K562 (cell line): ENCODE measurements around the gene EXTL1. TPM values are rescaled to one million over a fixed set of nuclear protein-coding genes. Genes with fewer than 3 reads are reported as not detected.

ENCODE experiments used
- BDP1 ChIP-seq: IDR thresholded peaks from 3 replicates; pipeline ENCODE4 v1.6.1; 2011; ENCODE audit not compliant: insufficient read length, insufficient read depth
- DMBX1 ChIP-seq: fragments of 250-450 bp; sonication (Bioruptor Pico); IDR thresholded peaks from 2 replicates; pipeline ENCODE4 v1.8.0; 2022; ENCODE audit warnings: inconsistent platforms, mild to moderate bottlenecking, moderate library complexity, borderline replicate concordance
- ELF4 ChIP-seq: fragments of 450-650 bp; formaldehyde crosslinking; IDR thresholded peaks from 2 replicates; pipeline ENCODE4 v1.4.0; 2022; ENCODE audit warnings: missing genetic modification characterization
- FOXK2 ChIP-seq, 2 experiments: fragments of 450-650 bp; IDR thresholded peaks in 1 of 2; conservative IDR thresholded peaks in 1 of 2; 2 replicates each; pipeline ENCODE4 v1.6.1; 2016; ENCODE audit warnings: low read depth in 2 of 2, mild to moderate bottlenecking in 1 of 2
- KLF10 ChIP-seq: fragments of 250-450 bp; sonication (Bioruptor Pico); IDR thresholded peaks from 2 replicates; pipeline ENCODE4 v1.6.1; 2021; ENCODE audit warnings: matching md5 sums
- MECOM ChIP-seq: fragments of 250-450 bp; sonication (Bioruptor Pico); IDR thresholded peaks from 2 replicates; pipeline ENCODE4 v1.8.0; 2022; ENCODE audit warnings: inconsistent platforms
- NFATC3 ChIP-seq: fragments of 450-650 bp; IDR thresholded peaks from 2 replicates; pipeline ENCODE4 v1.6.1; 2017; ENCODE audit warnings: mild to moderate bottlenecking
- NFYB ChIP-seq: IDR thresholded peaks from 2 replicates; pipeline ENCODE4 v1.6.1; 2011; ENCODE audit warnings: mild to moderate bottlenecking, moderate library complexity; ENCODE audit not compliant: insufficient read length; ENCODE audit errors: extremely low read depth
- NR3C1 ChIP-seq: sonication (generic); formaldehyde crosslinking; IDR thresholded peaks from 2 replicates; pipeline ENCODE4 v1.8.1; 2022; ENCODE audit warnings: missing genetic modification reagents
- PURB ChIP-seq: sonication (generic); formaldehyde crosslinking; IDR thresholded peaks from 2 replicates; pipeline ENCODE4 v1.9.0; 2021; ENCODE audit warnings: low read depth, mild to moderate bottlenecking, missing genetic modification reagents
- RBM22 ChIP-seq: fragments of 200-400 bp; formaldehyde crosslinking; IDR thresholded peaks from 2 replicates; pipeline ENCODE4 v1.6.1; 2018; ENCODE audit warnings: low read length, low read depth; ENCODE audit not compliant: poor library complexity, severe bottlenecking
- TEAD1 ChIP-seq, 2 experiments: fragments of 450-650 bp in 1 of 2; sonication (generic) in 1 of 2; formaldehyde crosslinking; IDR thresholded peaks; 2 replicates each; pipeline versions ENCODE4 v1.4.0 to v1.8.0; 2020 to 2022; ENCODE audit warnings: mild to moderate bottlenecking in 2 of 2, missing genetic modification reagents in 1 of 2
- THRAP3 ChIP-seq: fragments of 450-650 bp; IDR thresholded peaks from 2 replicates; pipeline ENCODE4 v1.6.1; 2016; ENCODE audit warnings: mild to moderate bottlenecking, inconsistent platforms, borderline replicate concordance
- polyA plus RNA-seq, 8 experiments: library from polyadenylated mRNA; depleted of rRNA in 4 of 8; stranded (reverse) in 5 of 8; unstranded in 3 of 8; fragments of >200 nt; fragmentation: Nextera tagmentation in 2 of 8; fragmentation: Illumina TruSeq in 1 of 8; extraction: Ambion mirVana in 2 of 8; extraction: Trizol in 1 of 8; gene quantifications; 2 replicates each; pipeline versions ENCODE4 v1.2.1 to v1.2.3, GENCODE V29; 2011 to 2014; ENCODE audit warnings: inconsistent platforms in 1 of 8, missing spikeins in 1 of 8
- total RNA-seq, 7 experiments: library from RNA; depleted of rRNA in 6 of 7; stranded (reverse); fragments of >200 nt in 6 of 7; fragmentation: Illumina TruSeq in 2 of 7; extraction: Trizol in 2 of 7; gene quantifications; 2 replicates each; pipeline versions ENCODE4 v1.2.1 to v1.2.3, GENCODE V29; 2011 to 2021; ENCODE audit warnings: low replicate concordance in 1 of 7
- TF ChIP-seq, protein P1 (sequence below): IDR thresholded peaks from 2 replicates; pipeline ENCODE4 v1.6.1; 2011; ENCODE audit warnings: borderline replicate concordance, low read depth, mild to moderate bottlenecking, moderate library complexity, low read length; ENCODE audit not compliant: insufficient read depth, poor library complexity, severe bottlenecking
- TF ChIP-seq, protein P2 (sequence below): sonication (generic); formaldehyde crosslinking; IDR thresholded peaks from 2 replicates; pipeline ENCODE4 v1.8.0; 2023; ENCODE audit warnings: missing genetic modification reagents, mild to moderate bottlenecking, borderline replicate concordance
- TF ChIP-seq, protein P3 (sequence below), 2 experiments: fragments of 450-650 bp in 1 of 2; sonication (generic) in 1 of 2; formaldehyde crosslinking in 1 of 2; IDR thresholded peaks in 1 of 2; conservative IDR thresholded peaks in 1 of 2; 2 replicates each; pipeline versions ENCODE4 v1.6.1 to v1.8.1; 2016 to 2023; ENCODE audit warnings: mild to moderate bottlenecking in 2 of 2, moderate library complexity in 2 of 2, inconsistent platforms in 1 of 2, missing genetic modification reagents in 1 of 2

EXTL1 gene
- total and polyA plus RNA-seq, 9 of the 15 experiments (the other 6 are each of a cell fraction or from before 2014, with no cell fraction given), result 0.04 to 0.23 (median 0.08) TPM; not detected in 3

DNA sequence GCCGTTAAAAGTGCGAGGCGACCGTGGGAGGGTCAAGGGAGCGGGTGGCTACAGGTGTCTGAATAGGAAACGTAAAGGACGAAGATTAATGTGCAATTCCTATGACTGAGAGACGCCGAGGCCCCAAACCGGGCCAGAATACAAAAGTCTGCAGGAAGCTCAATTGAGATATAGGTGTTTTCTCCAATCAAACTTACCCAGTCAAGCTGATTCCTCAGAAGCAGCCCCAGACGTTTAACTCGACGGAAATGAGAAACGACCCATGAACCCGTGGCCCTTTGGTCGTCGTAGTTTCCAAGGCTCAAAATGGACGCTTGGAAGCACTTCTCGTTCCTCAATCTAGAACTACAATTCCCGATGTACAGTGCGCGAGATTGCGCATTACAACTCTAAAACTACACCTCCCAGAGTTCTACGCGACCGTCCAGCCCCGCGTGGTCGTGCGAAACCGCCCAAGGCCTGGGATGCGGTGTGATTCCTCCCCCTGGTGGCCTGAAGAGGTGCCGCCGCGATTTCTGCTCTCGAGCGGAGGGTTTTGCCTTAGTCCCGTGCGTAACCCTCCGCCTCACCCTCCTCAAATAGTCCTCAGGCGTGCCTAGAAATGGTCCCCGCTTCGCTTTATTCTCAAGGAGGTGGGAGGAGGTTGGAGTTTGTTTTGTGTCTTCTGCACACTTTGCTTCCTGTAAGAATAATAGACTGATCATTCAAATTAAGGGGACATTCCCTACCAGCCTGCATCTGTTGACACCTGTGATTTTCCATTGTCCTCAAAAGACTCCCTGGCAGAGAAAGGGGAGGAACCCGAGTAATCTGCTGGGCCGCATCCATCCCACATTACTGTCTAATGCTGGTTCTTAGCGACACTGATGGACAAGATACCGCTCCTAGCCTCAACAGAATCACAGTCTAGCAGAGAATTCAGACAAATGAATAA, 23.5 kb upstream of the EXTL1 start, which contains the start of gene PAFAH2 (continued):
- TF ChIP-seq, protein P1, sequence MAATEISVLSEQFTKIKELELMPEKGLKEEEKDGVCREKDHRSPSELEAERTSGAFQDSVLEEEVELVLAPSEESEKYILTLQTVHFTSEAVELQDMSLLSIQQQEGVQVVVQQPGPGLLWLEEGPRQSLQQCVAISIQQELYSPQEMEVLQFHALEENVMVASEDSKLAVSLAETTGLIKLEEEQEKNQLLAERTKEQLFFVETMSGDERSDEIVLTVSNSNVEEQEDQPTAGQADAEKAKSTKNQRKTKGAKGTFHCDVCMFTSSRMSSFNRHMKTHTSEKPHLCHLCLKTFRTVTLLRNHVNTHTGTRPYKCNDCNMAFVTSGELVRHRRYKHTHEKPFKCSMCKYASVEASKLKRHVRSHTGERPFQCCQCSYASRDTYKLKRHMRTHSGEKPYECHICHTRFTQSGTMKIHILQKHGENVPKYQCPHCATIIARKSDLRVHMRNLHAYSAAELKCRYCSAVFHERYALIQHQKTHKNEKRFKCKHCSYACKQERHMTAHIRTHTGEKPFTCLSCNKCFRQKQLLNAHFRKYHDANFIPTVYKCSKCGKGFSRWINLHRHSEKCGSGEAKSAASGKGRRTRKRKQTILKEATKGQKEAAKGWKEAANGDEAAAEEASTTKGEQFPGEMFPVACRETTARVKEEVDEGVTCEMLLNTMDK, result peak; percentile 92
- TF ChIP-seq, protein P2, sequence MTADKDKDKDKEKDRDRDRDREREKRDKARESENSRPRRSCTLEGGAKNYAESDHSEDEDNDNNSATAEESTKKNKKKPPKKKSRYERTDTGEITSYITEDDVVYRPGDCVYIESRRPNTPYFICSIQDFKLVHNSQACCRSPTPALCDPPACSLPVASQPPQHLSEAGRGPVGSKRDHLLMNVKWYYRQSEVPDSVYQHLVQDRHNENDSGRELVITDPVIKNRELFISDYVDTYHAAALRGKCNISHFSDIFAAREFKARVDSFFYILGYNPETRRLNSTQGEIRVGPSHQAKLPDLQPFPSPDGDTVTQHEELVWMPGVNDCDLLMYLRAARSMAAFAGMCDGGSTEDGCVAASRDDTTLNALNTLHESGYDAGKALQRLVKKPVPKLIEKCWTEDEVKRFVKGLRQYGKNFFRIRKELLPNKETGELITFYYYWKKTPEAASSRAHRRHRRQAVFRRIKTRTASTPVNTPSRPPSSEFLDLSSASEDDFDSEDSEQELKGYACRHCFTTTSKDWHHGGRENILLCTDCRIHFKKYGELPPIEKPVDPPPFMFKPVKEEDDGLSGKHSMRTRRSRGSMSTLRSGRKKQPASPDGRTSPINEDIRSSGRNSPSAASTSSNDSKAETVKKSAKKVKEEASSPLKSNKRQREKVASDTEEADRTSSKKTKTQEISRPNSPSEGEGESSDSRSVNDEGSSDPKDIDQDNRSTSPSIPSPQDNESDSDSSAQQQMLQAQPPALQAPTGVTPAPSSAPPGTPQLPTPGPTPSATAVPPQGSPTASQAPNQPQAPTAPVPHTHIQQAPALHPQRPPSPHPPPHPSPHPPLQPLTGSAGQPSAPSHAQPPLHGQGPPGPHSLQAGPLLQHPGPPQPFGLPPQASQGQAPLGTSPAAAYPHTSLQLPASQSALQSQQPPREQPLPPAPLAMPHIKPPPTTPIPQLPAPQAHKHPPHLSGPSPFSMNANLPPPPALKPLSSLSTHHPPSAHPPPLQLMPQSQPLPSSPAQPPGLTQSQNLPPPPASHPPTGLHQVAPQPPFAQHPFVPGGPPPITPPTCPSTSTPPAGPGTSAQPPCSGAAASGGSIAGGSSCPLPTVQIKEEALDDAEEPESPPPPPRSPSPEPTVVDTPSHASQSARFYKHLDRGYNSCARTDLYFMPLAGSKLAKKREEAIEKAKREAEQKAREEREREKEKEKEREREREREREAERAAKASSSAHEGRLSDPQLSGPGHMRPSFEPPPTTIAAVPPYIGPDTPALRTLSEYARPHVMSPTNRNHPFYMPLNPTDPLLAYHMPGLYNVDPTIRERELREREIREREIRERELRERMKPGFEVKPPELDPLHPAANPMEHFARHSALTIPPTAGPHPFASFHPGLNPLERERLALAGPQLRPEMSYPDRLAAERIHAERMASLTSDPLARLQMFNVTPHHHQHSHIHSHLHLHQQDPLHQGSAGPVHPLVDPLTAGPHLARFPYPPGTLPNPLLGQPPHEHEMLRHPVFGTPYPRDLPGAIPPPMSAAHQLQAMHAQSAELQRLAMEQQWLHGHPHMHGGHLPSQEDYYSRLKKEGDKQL (CRISPR knock-in tag), result 0 out of 2 replicates have a peak, but pooled peaks have one; percentile 4
- TF ChIP-seq ELF4 (peak; percentile 36; the same call in 1 of the 2 replicates), MECOM (CRISPR knock-in tag) (peak; percentile 92), KLF10 (CRISPR knock-in tag) (no peak), FOXK2 (conservative IDR thresholded peaks at IDR 0.05 in 1 of 2, IDR thresholded peaks at IDR 0.05 in 1 of 2; ENCODE audit: low read depth in 2 of 2) (peak in 1 of 2 experiments; percentile 74), TEAD1 (CRISPR knock-in tag; IDR thresholded peaks at IDR 0.05) (peak; percentile 52 to 91; a peak in 2 of 4 replicates), NR3C1 (no peak), THRAP3 (peak; percentile 85), BDP1 (no peak), DMBX1 (CRISPR knock-in tag) (peak; percentile 94), NFYB (no peak), RBM22 (no peak), PURB (CRISPR knock-in tag) (no peak), NFATC3 (peak; percentile 90)
- TF ChIP-seq, protein P3, sequence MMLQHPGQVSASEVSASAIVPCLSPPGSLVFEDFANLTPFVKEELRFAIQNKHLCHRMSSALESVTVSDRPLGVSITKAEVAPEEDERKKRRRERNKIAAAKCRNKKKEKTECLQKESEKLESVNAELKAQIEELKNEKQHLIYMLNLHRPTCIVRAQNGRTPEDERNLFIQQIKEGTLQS (IDR thresholded peaks at IDR 0.05), result peak; percentile 75; the same call in 1 of the 2 replicates
- TF ChIP-seq, protein P3 (CRISPR knock-in tag; conservative IDR thresholded peaks at IDR 0.05), result peak; percentile 70
